WTC11 (cell line): ENCODE measurements around the gene ABR. TPM values are rescaled to one million over a fixed set of nuclear protein-coding genes. Genes with fewer than 3 reads are reported as not detected.
"Not testable (repeated sequence)": the region's sequence is repeated elsewhere in the genome, so short reads cannot be mapped to it uniquely, and the experiment has no call there.

Source experiments
- ATAC-seq: fragments of 200-7000 bp; cut with Tn5 transposase; 2 replicates; pipeline ENCODE4 v1.10.0; 2021; ENCODE audit warnings: mild to moderate bottlenecking, moderate library complexity
- CTCF ChIA-PET: fragments of 300-600 bp; sonication (Branson Sonifier 250); formaldehyde crosslinking; loops from one replicate; lab custom pipeline; 2021; ENCODE audit warnings: antibody characterized with exemption; lab: Charles Lee
- POLR2A ChIA-PET: fragments of 350-600 bp; sonication (Branson Sonifier 250); formaldehyde crosslinking; loops from one replicate; lab custom pipeline; 2021; ENCODE audit warnings: antibody characterized with exemption; lab: Charles Lee
- DNase-seq: peaks from one replicate; pipeline ENCODE4 v3.0.0; 2021; ENCODE audit warnings: low spot score
- H3K27ac Mint-ChIP-seq: 2 replicates; pipeline ENCODE4 v1.8.0; 2021; ENCODE audit warnings: mixed read lengths
- H3K27me3 Mint-ChIP-seq: 2 replicates; pipeline ENCODE4 v1.8.0; 2021; ENCODE audit warnings: low read depth, mild to moderate bottlenecking, moderate library complexity, mixed read lengths
- H3K36me3 Mint-ChIP-seq: 2 replicates; pipeline ENCODE4 v1.8.0; 2021; ENCODE audit warnings: mixed read lengths
- H3K4me1 Mint-ChIP-seq: 2 replicates; pipeline ENCODE4 v1.8.0; 2022; ENCODE audit warnings: mixed read lengths
- H3K4me3 Mint-ChIP-seq: 2 replicates; pipeline ENCODE4 v1.8.0; 2021; ENCODE audit warnings: mild to moderate bottlenecking, moderate library complexity, mixed read lengths
- H3K9me3 Mint-ChIP-seq: 2 replicates; pipeline ENCODE4 v1.8.0; 2021; ENCODE audit warnings: mixed read lengths
- ATF3 ChIP-seq: sonication (generic); formaldehyde crosslinking; conservative IDR thresholded peaks from 2 replicates; pipeline ENCODE4 v1.8.1; 2022; ENCODE audit warnings: mild to moderate bottlenecking, missing genetic modification reagents
- CTCF ChIP-seq: fragments of 200-600 bp; IDR thresholded peaks from 2 replicates; pipeline ENCODE4 v1.8.0; 2022; ENCODE audit warnings: antibody characterized with exemption
- EMX1 ChIP-seq: fragments of 250-450 bp; sonication (Bioruptor Pico); IDR thresholded peaks from 2 replicates; pipeline ENCODE4 v1.8.0; 2021; ENCODE audit warnings: mild to moderate bottlenecking
- FOXJ3 ChIP-seq: sonication (generic); formaldehyde crosslinking; IDR thresholded peaks from 2 replicates; pipeline ENCODE4 v1.9.0; 2021; ENCODE audit warnings: missing genetic modification reagents, mild to moderate bottlenecking, borderline replicate concordance
- JAZF1 ChIP-seq: fragments of 250-450 bp; sonication (Bioruptor Pico); IDR thresholded peaks from 2 replicates; pipeline ENCODE4 v1.9.0; 2021; ENCODE audit warnings: moderate library complexity, mild to moderate bottlenecking, inconsistent platforms
- JUN ChIP-seq: sonication (generic); formaldehyde crosslinking; IDR thresholded peaks from 2 replicates; pipeline ENCODE4 v1.8.0; 2023; ENCODE audit warnings: mild to moderate bottlenecking, missing genetic modification reagents
- MAX ChIP-seq: sonication (generic); formaldehyde crosslinking; IDR thresholded peaks from 2 replicates; pipeline ENCODE4 v1.8.0; 2022; ENCODE audit warnings: mild to moderate bottlenecking, missing genetic modification reagents
- NFE2L1 ChIP-seq: sonication (generic); formaldehyde crosslinking; IDR thresholded peaks from 2 replicates; pipeline ENCODE4 v1.8.1; 2023; ENCODE audit warnings: missing genetic modification reagents
- PRRX2 ChIP-seq: fragments of 250-450 bp; sonication (Bioruptor Pico); IDR thresholded peaks from 2 replicates; pipeline ENCODE4 v1.8.0; 2021; ENCODE audit warnings: mild to moderate bottlenecking
- SMAD3 ChIP-seq: sonication (generic); formaldehyde crosslinking; IDR thresholded peaks from 2 replicates; pipeline ENCODE4 v1.8.0; 2022; ENCODE audit warnings: missing genetic modification reagents, mild to moderate bottlenecking, borderline replicate concordance
- SMAD4 ChIP-seq: sonication (generic); formaldehyde crosslinking; IDR thresholded peaks from 2 replicates; pipeline ENCODE4 v1.8.0; 2022; ENCODE audit warnings: mild to moderate bottlenecking, missing genetic modification reagents
- TCF7 ChIP-seq: sonication (generic); formaldehyde crosslinking; IDR thresholded peaks from 2 replicates; pipeline ENCODE4 v1.8.0; 2022; ENCODE audit warnings: mild to moderate bottlenecking, low read depth, missing genetic modification reagents, moderate library complexity
- USF2 ChIP-seq: sonication (generic); formaldehyde crosslinking; IDR thresholded peaks from 2 replicates; pipeline ENCODE4 v1.8.1; 2023; ENCODE audit warnings: mild to moderate bottlenecking, missing genetic modification reagents, moderate library complexity
- ZBTB43 ChIP-seq: sonication (generic); formaldehyde crosslinking; IDR thresholded peaks from 2 replicates; pipeline ENCODE4 v1.8.1; 2023; ENCODE audit warnings: mild to moderate bottlenecking, missing genetic modification reagents
- ZNF138 ChIP-seq: sonication (generic); formaldehyde crosslinking; conservative IDR thresholded peaks from 2 replicates; pipeline ENCODE4 v1.8.1; 2022; ENCODE audit warnings: mild to moderate bottlenecking, moderate library complexity, missing genetic modification reagents
- ZNF512 ChIP-seq: sonication (generic); formaldehyde crosslinking; IDR thresholded peaks from 2 replicates; pipeline ENCODE4 v1.8.1; 2022; ENCODE audit warnings: missing genetic modification reagents, borderline replicate concordance
- total RNA-seq: library from RNA; stranded (reverse); gene quantifications from 3 replicates; pipeline ENCODE4 v1.2.3, GENCODE V29; 2021

Gene ABR
- total RNA-seq, 1 experiment from 2014 or later: 38.0 TPM

GRCh38 chr17:1104222-1104621, 75.6 kb downstream of the ABR start:
- TF ChIP-seq FOXJ3 (CRISPR knock-in tag) (no peak), USF2 (CRISPR knock-in tag) (no peak), CTCF (no peak), SMAD3 (CRISPR knock-in tag) (no peak), ZBTB43 (CRISPR knock-in tag) (no peak), EMX1 (CRISPR knock-in tag) (no peak), MAX (CRISPR knock-in tag) (no peak), TCF7 (CRISPR knock-in tag) (no peak), ZNF512 (CRISPR knock-in tag) (no peak), JUN (CRISPR knock-in tag) (no peak)
- ChIA-PET POLR2A (no interaction called here), CTCF (interaction anchor here (0.6 to 2.3 kb wide), 4 partner anchors 19 to 83 kb away, joined by 3 to 10 read pairs (median 4); no protein-coding TSS in a partner anchor)
- Mint-ChIP-seq H3K27ac (no peak overlapping the region), H3K4me3 (no peak overlapping the region), H3K9me3 (no peaks in the 10 kb centered on the region; the same call in 1 of the 2 replicates), H3K36me3 (no peaks in the 10 kb centered on the region; the same call in 1 of the 2 replicates), H3K27me3 (peaks cover 12% of the 10 kb centered on the region), H3K4me1 (peaks cover 10% of the 10 kb centered on the region)
- DNase-seq: no peak
- ATAC-seq: no peak

- no peak overlapping the region for H3K27ac Mint-ChIP-seq
- no peak for TF ChIP-seq PRRX2 (CRISPR knock-in tag)
- H3K36me3 Mint-ChIP-seq: peaks cover 4% of the 10 kb centered on the region; the same call in 1 of the 2 replicates
- ChIA-PET POLR2A (no interaction called here), CTCF (interaction anchor here (1.0 to 1.6 kb wide), 3 partner anchors 10 to 42 kb away, joined by 3 to 6 read pairs (median 4); no protein-coding TSS in a partner anchor)
- no peaks in the 10 kb centered on the region; the same call in 1 of the 2 replicates for H3K9me3 Mint-ChIP-seq
- DNase-seq: no peak
- H3K4me3 Mint-ChIP-seq: no peak overlapping the region
- H3K27me3 Mint-ChIP-seq: no peaks in the 10 kb centered on the region
- H3K4me1 Mint-ChIP-seq: no peaks in the 10 kb centered on the region
- ATAC-seq: no peak
Measured at GRCh38 chr17:1100382-1100781, 79.4 kb downstream of the ABR start.

- TF ChIP-seq JUN (CRISPR knock-in tag) (no peak), ZNF138 (no peak), NFE2L1 (CRISPR knock-in tag) (no peak), JAZF1 (CRISPR knock-in tag) (no peak), SMAD4 (CRISPR knock-in tag) (no peak), CTCF (no peak), ATF3 (CRISPR knock-in tag) (no peak)
- TF ChIP-seq, all 79 proteins: peak for 0
- POLR2A ChIA-PET: no interaction called here
- Mint-ChIP-seq H3K36me3 (peaks cover 4% of the 10 kb centered on the region; the same call in 1 of the 2 replicates), H3K4me3 (no peak overlapping the region), H3K9me3 (no peaks in the 10 kb centered on the region; the same call in 1 of the 2 replicates), H3K27ac (peak overlapping the region; percentile 19; the same call in 1 of the 2 replicates), H3K27me3 (no peaks in the 10 kb centered on the region), H3K4me1 (no peaks in the 10 kb centered on the region)
- ATAC-seq (no peak), DNase-seq (no peak)
- CTCF ChIA-PET: interaction anchor here (0.6 kb wide), 2 partner anchors 21 to 105 kb away, joined by 3 to 4 read pairs; no protein-coding TSS in a partner anchor
Measured at GRCh38 chr17:1099242-1099641, 80.5 kb downstream of the ABR start.

GRCh38 chr17:1097972-1098744, 81.6 kb downstream of the ABR start:
- H3K4me3 Mint-ChIP-seq, H3K27me3 Mint-ChIP-seq, H3K27ac Mint-ChIP-seq, DNase-seq, H3K9me3 Mint-ChIP-seq, POLR2A ChIA-PET, H3K36me3 Mint-ChIP-seq, H3K4me1 Mint-ChIP-seq, ATAC-seq, CTCF ChIA-PET: not testable (repeated sequence)
